ENCODE data around the gene NFYC.

NFYC gene

GRCh38 chr1:40773748-40774265 is 82.3 kb downstream of the NFYC start:
- TF ChIP-seq CTCF (IDR thresholded peaks at IDR 0.05; ENCODE audit: insufficient read depth, low read length, poor library complexity, severe bottlenecking), result no peak
- no peak overlapping the region for H3K4me3 ChIP-seq (replicated peaks; ENCODE audit: low read depth, low read length)

GRCh38 chr1:40774266-40774998 is 82.9 kb downstream of the NFYC start:
- Histone ChIP-seq H3K4me3 (replicated peaks; ENCODE audit: low read depth, low read length) (no peak overlapping the region), H3K27me3 (replicated peaks; ENCODE audit: control insufficient read depth, insufficient read depth, low read length) (no peaks in the 10 kb centered on the region), H3K36me3 (ENCODE audit: control insufficient read depth, insufficient read depth, low read length) (peaks cover 20% of the 10 kb centered on the region)
- peak; percentile 91 for TF ChIP-seq CTCF (IDR thresholded peaks at IDR 0.05; ENCODE audit: insufficient read depth, low read length, poor library complexity, severe bottlenecking)
- no peak for DNase-seq (ENCODE audit: extremely low read depth, insufficient read length)

More at GRCh38 chr1:40773748-40774265, 82.3 kb downstream of the NFYC start:
- peaks cover 26% of the 10 kb centered on the region for H3K36me3 ChIP-seq (ENCODE audit: control insufficient read depth, insufficient read depth, low read length)
- no peak for DNase-seq (ENCODE audit: extremely low read depth, insufficient read length)
- H3K27me3 ChIP-seq (replicated peaks; ENCODE audit: control insufficient read depth, insufficient read depth, low read length), result no peaks in the 10 kb centered on the region

GRCh38 chr1:40776236-40777072 is 85.0 kb downstream of the NFYC start:
- H3K4me3 ChIP-seq (replicated peaks; ENCODE audit: low read depth, low read length), result no peak overlapping the region
- TF ChIP-seq CTCF (IDR thresholded peaks at IDR 0.05; ENCODE audit: insufficient read depth, low read length, poor library complexity, severe bottlenecking), result no peak
- no peak for DNase-seq (ENCODE audit: extremely low read depth, insufficient read length)
- H3K36me3 ChIP-seq (ENCODE audit: control insufficient read depth, insufficient read depth, low read length), result peaks cover 8% of the 10 kb centered on the region
- H3K27me3 ChIP-seq (replicated peaks; ENCODE audit: control insufficient read depth, insufficient read depth, low read length), result no peaks in the 10 kb centered on the region

- peaks cover 6% of the 10 kb centered on the region for H3K36me3 ChIP-seq (ENCODE audit: control insufficient read depth, insufficient read depth, low read length)
- H3K4me3 ChIP-seq (replicated peaks; ENCODE audit: low read depth, low read length), result no peak overlapping the region
- H3K27me3 ChIP-seq (replicated peaks; ENCODE audit: control insufficient read depth, insufficient read depth, low read length), result no peaks in the 10 kb centered on the region
- TF ChIP-seq CTCF (IDR thresholded peaks at IDR 0.05; ENCODE audit: insufficient read depth, low read length, poor library complexity, severe bottlenecking), result no peak
- no peak for DNase-seq (ENCODE audit: extremely low read depth, insufficient read length)
Observed at GRCh38 chr1:40777224-40777970, 85.9 kb downstream of the NFYC start.

GRCh38 chr1:40780678-40781607 is 89.4 kb downstream of the NFYC start:
- Histone ChIP-seq H3K4me3 (replicated peaks; ENCODE audit: low read depth, low read length) (no peak overlapping the region), H3K36me3 (ENCODE audit: control insufficient read depth, insufficient read depth, low read length) (peaks cover 4% of the 10 kb centered on the region), H3K27me3 (replicated peaks; ENCODE audit: control insufficient read depth, insufficient read depth, low read length) (no peaks in the 10 kb centered on the region; the same call in 1 of the 2 replicates)
- DNase-seq (ENCODE audit: extremely low read depth, insufficient read length), result no peak
- TF ChIP-seq CTCF (IDR thresholded peaks at IDR 0.05; ENCODE audit: insufficient read depth, low read length, poor library complexity, severe bottlenecking), result no peak
